ENCODE data around the gene MGAT5.

MGAT5 gene

DNA sequence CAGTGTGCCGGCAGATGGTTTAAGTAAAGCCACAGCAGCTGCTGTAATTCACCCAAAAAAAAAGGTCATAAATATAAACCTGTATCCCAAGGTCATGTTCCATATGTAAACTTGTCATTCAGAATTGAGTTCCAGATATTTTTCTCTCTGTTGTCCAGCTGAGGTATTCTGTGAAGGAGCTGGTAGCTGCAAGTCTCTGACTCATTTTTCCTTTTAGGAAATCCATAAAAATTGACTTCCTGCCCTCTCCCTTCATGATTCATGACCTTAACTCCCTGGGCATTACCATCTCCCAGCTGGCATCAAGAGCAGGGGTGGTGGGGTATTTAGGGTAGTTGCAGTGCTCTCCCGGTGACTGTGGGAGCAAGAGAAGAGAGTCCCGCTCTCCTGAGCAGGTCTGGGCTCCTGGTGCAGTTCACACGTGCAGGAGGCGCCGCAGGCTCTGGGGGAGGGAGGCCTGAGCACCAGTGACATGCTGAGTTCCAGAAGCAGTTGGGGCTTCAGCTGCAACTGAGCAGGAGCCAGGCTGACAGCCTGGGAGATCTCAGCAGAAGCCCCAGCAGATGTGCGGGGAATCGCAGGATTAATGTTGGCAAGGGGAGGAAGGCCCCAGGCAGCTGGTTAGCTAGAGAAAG lies 192.6 kb downstream of the MGAT5 start:
- no peak for DNase-seq (ENCODE audit: low read depth)

DNA sequence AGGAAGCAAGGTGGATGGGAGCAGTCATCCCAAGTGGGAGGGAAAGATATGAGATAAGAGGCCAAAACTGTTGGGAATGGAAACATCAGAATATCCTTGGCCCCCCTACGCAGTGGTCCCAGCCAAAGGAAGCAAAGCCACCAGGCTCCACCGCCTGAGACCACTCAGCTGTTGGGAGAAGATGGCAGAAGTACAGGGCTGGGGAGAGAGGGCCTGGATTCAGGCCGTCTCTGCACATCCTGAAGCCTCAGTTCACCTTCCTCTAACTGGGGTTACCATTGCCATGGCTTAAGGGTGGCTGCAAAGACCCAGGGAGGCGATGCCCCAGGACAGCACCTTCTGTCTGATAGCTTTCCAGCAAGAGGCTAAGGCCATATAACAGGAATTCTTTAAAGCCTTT lies 193.8 kb downstream of the MGAT5 start:
- DNase-seq (ENCODE audit: low read depth): no peak

DNA sequence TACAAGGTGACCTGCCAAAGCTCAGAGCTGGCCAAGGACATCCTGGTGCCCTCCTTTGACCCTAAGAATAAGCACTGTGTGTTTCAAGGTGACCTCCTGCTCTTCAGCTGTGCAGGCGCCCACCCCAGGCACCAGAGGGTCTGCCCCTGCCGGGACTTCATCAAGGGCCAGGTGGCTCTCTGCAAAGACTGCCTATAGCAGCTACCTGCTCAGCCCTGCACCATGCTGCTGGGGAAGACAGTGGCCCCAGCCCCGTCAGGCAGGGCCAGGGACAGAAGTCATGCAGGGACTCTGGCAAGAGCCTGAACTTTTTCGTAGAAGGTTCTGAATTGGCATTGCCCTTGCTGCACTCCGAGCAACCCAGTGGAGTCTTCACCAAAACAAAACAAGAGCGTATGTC lies 194.8 kb downstream of the MGAT5 start:
- DNase-seq (ENCODE audit: low read depth): no peak

DNA sequence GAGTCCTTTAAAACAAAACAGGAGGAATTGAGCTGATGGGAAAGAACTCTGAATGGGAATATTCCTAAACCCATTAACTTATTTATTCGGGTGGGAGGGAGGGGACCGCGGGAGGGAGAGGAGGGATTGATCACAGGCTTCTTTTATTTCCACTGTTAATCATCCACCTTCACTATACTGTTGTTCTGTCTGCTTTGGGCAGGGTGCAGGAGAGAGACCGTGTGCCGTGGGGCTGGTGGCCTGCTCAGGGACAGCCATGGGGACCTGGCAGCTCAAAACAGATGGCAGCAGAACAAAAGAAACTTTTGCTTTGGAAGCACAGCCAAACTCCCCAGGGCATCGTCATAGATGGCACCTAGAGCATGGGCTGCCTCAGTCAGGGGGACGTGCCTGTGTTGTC lies 195.3 kb downstream of the MGAT5 start:
- DNase-seq (ENCODE audit: low read depth): no peak

DNA sequence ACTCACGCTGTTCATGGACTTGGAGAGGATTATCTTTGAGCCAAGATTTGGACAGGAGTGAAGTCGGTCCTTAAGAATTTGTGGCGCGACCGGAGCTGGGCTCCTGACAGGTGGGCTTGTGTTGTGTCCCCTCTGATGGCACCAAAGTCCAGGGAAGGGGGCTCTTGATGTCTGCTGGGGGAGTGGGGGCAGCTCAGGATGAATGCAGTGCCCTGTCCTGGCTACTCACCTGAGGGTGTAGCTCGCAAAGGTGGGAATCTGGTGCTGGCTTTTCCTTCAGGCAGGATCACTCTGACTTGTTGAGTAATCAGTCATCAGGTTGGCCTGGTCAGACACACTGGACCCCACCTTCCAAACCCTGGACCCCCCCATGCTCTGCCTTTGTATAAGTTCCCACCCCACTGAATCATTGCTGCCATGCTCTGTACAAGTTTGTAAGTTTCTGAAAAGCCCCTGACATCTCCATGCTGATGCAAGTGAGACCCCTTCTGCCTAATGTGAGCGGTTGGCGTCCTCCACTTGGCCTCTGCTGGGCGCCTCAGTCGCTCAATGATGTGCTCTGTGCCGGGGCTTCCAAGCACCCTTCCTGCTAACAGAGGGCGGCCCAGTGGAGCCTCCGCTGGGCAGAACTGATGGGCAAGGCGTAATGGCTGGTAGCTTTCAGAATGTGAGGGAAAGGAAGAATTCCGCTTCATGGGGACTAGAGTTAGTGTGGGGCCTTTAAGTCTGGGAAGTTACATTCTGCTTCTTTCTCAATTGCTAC lies 196.1 kb downstream of the MGAT5 start:
- DNase-seq (ENCODE audit: low read depth): no peak

DNA sequence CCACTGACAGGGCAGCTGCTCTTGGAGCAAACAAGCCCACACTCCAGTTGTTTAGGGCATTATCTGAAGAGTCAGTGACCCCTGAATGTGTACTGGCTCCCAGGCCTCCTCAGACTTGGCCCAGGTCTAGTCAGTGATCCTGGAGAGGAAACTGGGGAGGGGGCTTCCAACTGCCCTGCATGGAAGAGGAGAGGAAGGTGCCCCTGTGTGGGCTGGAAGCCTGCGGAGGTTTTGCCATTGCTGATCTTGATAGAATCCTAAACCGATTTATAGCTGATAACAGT lies 197.4 kb downstream of the MGAT5 start:
- DNase-seq (ENCODE audit: low read depth): no peak

DNA sequence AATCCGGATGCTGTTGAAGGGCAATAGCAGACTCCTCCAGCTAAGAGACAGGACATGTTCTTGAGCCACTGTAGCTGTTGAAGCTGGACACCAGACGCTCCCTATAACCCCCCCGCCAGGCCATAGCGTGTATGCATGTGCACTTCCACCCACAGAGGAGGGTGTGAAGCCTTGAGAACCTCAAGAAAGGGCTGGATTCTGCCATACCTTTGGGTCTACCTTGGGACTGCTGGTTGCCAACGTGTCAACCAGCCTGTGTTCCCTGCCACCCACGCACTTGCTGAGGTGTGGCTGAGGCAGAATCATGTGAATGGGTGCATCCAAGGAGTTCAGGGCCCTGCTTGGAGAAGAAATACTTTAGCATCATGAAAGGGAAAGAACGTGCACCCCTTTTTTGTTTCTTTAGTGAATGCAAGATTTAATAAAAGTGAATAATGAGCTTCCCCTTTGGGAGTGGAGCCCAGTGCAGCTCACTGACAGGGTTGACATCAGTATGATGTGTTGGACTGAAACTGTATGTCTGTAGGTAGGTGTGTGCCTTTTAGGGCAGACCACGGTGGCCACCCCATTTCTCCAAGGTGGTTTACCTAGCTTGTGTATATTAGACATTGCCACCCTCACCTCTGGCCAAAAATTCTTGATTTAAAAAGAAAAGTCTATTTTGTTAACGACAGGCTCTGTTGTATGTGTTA lies 198.3 kb downstream of the MGAT5 start:
- no peak for DNase-seq (ENCODE audit: low read depth)

DNA sequence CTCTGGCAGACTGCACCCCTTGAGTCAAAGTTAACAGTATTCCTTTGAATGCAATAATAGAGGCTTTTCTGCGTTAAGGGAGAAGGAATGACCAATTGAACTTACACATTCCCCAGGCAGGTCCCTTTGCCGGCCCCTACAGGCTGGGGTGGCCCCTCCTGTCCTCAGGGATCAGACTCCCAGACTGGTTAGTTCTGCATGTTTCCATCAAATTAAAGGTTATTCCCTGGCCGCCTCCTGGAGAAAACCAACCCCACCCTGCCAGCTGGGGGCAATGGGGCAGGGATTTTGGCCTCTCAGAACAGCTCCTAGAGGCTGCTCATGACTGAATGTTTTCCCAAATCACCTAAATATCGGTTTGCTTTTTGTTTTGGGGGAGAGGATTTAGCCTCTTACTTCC lies 199.6 kb downstream of the MGAT5 start:
- DNase-seq (ENCODE audit: low read depth): no peak

DNA sequence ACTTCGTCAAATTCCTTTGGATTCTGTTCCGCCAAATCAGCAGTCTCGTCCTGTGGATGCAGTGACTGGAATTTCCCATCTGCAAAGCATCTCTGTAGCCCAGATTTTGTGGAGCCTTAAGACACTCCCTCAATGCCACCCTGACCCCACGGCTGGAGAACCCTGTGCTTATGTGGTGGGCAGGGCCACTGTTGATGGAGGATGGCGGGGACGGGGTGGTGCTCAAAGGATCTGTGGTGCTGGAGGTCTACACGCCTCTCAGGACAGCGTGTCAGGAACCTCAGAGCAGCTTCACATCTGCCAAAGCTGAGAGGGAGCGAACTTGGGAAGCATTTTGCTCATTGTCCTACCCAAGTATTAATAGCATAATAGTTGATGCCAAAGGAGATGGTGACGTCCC lies 200.1 kb downstream of the MGAT5 start:
- no peak for DNase-seq (ENCODE audit: low read depth)

DNA sequence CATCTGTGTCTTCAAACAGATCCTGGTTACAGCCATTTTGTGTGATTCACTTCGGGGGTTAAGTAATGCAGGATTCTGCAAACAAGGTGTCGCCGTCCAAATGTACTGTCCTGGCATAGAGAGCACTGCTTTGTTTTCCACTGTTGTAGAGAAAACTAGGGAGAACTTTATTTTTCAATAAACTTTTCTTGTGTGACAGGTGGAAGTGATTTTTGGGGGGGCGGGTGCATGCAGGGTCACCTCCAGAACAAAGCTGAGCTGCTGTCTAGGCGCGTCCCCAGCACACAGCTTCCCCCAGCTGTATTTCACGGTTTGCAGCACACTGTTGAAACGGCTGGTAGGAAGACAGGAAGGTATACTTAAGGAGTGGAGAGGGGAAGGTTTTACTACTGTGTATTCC lies 200.6 kb downstream of the MGAT5 start:
- no peak for DNase-seq (ENCODE audit: low read depth)

DNA sequence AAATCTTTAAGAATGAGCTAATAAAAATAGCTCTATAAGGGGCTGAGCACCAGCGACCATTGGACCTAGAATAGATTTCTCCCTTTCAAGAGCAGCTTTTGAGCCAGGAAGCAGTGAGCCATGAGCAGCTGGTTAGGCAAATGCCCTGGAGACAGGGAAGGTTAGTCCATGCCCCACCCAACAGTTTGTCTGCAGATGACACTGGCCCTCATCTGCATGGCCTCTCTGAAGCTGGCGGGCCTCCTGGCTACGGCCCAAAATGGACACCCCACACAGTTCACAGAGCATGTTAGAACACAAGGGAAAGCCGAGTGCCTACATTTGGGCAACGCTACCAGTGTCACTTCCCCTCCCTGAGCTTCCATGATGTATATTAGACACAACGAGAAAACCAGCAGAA lies 201.1 kb downstream of the MGAT5 start:
- DNase-seq (ENCODE audit: low read depth): no peak

DNA sequence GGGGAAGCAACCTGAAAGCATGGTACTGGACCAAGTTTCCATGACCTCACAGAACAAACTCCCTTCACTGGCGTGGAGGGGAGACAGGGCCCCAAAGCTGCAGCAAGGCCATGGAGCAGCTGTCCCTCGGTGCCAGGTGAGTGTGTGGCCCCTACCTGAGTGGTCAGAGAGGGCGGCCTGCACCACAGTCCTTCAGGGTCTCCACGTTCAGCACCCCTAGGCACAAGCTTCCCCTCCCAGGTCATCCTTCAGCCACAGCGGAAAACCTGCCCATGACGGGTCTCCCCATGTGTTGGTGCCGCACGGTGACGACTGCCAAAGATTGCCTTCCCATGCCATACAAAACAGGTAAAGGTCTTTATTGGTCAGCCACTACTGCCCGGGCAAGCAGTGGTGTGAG lies 201.6 kb downstream of the MGAT5 start:
- DNase-seq (ENCODE audit: low read depth): no peak

DNA sequence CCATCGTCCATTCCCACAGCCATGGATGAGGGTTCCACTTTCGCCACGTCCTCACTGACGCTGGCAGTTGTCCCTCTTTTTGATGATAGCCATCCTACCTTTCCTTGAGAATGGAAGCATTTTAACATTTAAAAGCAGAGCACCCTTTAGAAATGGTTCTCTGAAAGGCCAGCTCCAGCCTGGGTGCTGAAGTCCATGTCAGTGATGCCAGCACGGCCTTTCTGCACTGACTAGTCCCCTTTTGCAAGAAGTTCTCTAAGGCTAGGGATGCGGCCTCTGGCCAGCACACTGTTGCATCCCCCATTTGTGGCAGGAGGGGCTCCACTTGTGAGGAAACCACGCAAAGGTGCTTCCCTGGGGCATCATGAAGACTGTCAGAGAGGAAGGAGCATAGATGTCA lies 203.5 kb downstream of the MGAT5 start:
- no peak for DNase-seq (ENCODE audit: low read depth)

DNA sequence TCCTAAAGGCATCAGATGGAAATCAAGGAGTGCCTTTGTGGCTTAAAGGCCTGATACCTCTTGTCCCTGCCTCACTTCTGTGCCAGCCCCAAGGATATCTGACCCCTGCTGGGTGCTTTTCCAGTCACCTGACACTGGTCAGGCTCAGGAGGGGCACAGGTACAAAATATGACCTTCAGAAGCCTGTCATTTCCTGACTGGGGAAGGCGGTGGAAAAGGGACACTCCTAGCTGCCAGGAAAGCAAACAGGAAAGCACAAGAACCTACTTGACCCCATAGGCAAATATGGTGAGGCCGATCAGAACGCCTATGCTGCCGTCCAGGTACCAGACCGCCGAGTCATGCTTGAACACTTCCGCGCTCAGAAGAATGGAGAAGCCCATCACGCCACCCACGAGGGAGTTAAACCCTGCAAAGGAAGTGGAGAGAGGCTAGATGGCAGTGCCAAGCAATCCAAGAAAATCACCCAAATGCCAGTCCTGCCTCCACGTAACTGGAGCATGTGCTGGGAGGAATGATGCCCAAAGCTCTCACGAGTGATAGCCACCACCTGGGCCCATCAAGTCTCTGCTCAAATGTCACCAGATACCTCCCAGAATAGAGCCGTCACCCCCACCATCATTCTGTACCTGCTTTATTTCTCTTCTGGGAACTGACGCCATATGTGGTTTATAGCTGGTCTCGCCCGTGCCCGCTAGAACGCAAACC lies 204.0 kb downstream of the MGAT5 start:
- DNase-seq (ENCODE audit: low read depth): no peak

DNA sequence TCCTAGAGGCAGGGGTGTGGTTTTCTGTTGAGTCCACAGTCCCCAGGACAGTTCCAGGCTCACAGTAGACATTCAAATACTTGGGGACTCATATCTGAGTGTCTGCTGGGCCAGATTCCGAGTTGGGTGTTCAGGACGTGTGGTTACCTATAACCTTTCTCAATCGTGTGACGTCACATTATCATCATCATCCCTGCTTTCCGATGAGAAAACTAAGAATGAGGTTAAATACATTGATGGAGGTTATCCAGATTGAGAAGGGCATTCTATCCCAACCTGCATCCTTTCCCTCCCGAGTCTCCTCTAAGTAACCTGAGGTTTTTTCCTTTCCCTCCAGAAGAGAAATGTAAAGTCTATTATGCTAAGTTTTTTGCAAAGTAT lies 204.6 kb downstream of the MGAT5 start:
- DNase-seq (ENCODE audit: low read depth): no peak

DNA sequence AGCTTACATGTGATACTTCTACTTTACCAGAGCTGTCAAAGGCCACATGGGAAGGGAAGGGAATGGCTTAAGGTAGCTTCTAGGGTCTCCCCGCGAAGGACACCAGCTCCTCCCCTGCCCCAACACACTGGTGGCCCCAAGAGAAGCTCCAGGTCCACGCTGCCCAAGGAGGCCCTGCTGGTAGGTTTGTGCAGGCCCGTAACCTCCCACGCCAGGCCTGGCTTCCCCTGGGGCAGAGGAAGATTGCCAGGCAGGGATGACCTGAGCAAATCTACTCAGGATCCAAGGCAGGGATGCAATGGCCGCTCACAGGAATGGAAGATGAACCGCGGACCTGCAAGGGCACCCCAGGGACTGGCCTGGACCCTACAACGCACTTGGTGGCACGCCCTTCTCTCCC lies 205.1 kb downstream of the MGAT5 start:
- DNase-seq (ENCODE audit: low read depth): no peak

DNA sequence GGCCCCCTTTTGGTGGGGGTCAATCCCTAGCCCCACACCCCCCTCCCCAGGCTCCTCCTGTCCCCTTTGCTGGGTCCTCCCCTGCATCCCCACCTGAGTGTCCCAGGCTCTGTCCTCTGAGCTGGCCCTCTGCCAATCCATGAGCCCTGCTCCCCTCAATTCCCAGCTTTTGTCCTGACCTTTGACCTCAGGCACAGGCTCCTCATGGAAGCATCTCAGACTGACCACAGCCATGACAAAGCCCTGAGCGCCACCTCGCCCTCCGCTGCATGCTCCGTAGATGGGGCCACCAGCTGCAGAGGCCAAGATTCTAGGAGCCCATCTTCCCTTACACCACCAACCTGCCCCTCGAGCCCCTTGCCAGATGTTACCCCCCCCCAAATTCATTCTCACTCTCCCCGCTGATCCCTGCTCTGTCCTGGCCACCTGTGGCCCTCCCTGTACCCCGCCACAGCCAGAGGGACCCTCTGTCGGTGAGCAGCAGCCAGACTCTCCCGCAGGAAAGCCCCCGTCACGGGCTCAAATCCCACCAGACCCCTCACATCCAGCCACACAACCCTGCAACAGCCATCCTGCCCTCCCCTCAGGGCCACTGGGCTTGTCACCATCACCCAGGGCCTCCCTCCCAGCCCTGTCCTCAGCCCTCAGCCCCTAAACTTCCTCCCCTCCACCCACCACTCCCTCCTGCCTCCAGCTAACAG lies 206.0 kb downstream of the MGAT5 start:
- DNase-seq (ENCODE audit: low read depth): no peak

DNA sequence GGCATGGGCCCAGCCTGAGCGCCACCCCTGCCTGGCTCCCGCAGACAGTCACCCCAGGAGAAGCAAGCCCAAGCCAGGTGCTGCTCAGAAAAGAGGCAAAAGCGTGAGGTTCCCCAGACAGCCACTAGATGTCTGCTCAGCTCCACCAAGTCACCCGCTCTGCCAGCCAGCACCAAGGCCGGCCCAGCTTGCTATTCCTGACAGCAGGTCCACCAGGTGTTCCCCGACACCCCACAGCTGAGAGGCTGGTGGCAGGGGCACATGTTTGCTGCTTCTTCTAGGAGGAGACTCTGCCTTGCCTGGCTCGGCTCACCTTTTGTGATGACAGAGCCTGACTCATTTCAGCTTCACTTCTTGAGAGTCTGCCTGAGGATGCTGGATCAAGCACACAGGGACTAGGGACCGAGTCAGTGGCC lies 206.7 kb downstream of the MGAT5 start:
- no peak for DNase-seq (ENCODE audit: low read depth)

DNA sequence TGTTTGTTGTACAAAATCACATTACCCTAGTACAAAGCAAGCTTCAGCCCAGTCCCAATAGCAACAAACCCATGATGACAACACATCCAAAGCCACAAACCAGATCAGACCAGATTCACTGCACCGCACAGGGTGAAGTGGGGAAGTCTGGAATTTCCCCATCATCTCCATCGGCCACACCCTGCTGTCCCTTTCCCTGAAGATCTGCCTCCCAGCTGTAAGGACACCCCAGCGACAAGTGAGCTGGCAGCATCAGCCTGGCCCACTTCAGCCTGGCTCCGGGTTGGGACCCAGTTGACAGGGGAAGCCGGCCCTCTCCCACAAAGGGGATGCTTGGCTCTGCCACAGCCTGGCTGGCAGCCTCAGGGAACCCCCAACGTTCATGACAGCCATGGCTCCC lies 207.6 kb downstream of the MGAT5 start:
- DNase-seq (ENCODE audit: low read depth): no peak

DNA sequence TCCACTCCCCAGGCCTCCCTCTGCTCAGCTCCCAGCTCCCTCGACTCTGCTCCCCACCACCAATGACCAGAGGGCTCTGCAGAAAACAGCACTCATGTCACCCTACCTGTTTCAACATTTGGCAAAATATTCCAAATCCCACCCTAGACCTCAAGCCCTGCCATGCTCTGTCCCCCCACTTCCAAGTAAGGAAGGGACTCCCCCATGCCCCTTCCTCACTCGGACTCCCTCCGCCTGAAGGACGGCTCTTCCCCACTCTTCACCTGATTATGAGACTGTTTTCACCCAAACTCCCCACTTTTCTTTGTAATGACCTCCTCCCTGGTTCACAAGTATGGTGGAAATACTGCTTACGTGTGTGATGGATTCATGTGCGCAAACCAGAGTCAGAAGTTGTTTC lies 208.4 kb downstream of the MGAT5 start:
- no peak for DNase-seq (ENCODE audit: low read depth)

DNA sequence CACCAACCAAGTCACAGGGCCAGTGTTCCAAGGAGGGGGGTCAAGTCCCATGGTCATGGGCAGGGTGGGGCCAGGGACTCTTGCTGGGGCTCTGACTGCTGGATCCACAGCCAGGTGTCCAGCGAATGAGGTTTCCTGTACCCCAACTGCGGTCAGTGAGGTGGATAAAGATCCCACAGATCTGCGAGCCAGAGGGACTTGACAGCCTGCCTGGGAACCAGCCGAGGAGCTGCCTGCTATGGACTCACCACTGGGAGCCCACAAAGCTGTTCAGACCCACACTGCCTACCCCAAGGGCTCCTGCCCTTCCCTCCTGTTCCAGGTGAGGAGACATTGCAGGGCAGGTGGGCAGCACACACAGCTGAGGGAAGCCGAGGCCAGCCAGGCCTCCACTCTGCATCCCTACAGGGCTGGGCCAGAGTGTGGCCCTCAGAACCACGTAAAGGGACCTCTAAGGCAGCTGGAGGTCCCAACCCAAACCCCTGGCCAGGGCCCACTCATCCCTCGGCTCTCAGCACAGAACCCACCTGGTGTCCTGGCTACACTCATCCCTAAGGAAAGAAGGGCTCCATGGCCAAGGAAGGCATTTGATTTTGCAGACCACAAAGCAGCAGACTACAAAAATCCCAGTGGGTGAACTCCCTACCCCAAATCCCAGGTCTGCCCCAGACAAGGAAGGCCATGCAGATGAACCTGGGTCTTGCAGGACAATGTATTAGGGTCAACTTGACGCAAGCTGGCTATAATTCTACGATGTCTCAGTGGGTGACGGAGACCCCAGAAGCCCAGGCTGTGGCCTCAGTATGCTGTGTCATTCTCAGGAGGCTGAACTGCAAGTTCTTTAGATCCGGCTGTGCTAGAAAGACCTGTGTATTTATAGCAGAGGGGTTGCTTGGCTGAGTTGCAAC lies 209.2 kb downstream of the MGAT5 start:
- no peak for DNase-seq (ENCODE audit: low read depth)

DNA sequence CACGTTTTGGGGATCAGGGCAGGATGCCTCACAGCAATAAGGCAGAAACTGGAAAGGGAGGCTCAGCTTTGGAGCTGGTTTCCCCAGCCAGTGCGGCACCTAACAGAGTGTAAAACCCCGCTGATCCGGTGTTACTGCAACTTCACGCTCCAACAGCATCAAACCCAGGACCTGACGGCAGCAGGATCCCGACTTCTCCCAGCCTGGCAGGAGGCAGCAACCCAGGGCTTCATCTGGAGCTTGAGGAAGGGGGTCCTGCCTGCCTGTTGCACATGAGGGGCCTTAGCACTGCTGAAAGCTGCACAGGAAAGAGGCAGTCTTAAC lies 209.8 kb downstream of the MGAT5 start:
- DNase-seq (ENCODE audit: low read depth): no peak

Data from activated T-helper 9 cell treated with anti-CD3 and anti-CD28 coated beads, Interleukin-2, amount 50 U/mL, for 16 hours (primary cell).